SK-MEL-5 (cell line): Measurements from ENCODE around the gene AKR1D1. TPM values are rescaled to one million over a fixed set of nuclear protein-coding genes. Genes with fewer than 3 reads are reported as not detected.
"Not testable (repeated sequence)": the region's sequence is repeated elsewhere in the genome, so short reads cannot be mapped to it uniquely, and the experiment has no call there.

Source experiments
- DNase-seq: peaks from one replicate; pipeline ENCODE4 v3.0.0-alpha.2; 2016; ENCODE audit warnings: low read depth, low spot score
- in situ Hi-C: cut with HindIII; loops from 2 replicates; pipeline ENCODE4 v1.10.0; 2016; ENCODE audit warnings: low sequenced_read_pairs, high pct_unique_total_duplicates, low pct_unique_long_range_greater_than_20kb
- total RNA-seq: library from RNA; depleted of rRNA; stranded (reverse); fragments of >200 nt; shearing (Covaris generic); gene quantifications from 2 replicates; pipeline ENCODE4 v1.2.3, GENCODE V29; 2014

Gene AKR1D1
- total RNA-seq, 1 experiment from 2014 or later: 0.13 TPM

DNA sequence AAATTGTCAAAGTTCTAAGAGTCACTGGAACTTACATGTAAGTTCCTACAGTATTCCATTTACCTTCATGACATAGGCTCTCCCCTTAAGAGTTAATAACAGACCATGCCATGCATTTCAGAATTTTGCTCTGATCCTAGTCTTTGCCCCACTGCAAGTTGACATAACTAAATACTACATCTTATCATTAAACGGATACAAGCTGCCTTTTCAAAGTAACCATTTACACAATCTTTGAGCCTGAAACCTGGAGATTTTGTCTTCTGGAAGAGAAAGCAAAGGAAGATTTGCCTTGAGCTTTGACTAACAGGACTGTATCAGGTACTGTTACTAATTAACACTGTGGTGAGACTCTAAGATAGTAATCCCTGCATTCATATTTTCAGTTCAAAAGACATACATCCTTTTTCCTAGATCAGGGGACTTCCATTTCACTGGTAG is 9.3 kb upstream of the AKR1D1 start:
- no peak for DNase-seq
- in situ Hi-C loops: no loop called here

DNA sequence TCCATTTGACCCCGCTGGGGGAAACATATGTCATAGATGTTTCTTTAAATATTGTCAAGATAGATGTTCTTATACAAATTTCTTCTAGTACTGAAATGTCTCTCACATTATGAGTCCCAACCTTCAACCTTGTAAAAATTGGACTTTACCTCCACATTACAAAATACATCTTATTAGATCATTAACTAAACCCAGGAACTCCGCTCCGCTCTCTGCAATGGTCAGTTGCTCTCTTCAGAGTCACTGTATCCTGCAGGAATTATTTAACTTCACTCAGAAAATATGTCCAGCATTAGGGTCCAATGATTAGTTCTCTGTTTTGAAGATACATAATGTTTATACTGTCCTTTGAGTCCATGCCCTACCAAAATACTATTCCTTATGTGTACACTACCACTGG is 8.5 kb upstream of the AKR1D1 start:
- in situ Hi-C loops: no loop called here
- DNase-seq: no peak

DNA sequence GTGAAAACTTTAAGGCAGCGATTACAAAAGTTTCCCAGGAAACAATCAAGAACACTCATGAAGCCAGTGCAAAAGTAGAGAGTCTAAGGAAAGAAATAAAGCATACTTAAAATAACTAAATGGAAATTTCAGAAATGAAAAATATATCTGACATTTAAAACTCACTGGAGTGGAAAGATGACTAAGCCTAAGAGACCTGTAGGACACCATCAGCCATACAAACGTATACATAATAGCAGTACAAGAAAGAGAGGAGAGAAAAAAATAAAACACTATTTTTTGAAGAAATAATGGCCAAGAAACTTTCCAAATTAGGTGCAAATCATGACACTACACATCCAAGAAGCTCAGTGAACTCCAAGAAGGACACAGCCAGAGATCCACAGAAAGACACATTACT is 5.4 kb upstream of the AKR1D1 start:
- no peak for DNase-seq
- in situ Hi-C loops: no loop called here

DNA sequence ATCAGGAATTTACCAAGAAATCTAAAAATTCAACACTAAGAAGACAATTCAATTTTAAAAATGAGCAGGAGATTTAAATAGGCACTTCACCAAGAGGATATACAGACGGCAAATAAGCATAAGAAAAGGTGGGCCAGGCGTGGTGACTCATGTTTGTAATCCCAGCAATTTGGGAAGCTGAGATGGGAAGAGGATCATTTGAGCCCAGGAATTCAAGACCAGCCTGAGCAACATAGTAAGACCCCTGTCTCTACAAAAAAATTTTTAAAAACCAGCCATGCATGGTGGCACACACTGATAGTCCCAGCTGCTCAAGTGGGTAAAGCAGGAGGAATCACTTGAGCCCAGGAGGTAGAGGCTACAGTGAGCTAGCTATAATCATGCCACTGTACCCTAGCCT is 3.5 kb upstream of the AKR1D1 start:
- no peak for DNase-seq
- in situ Hi-C loops: no loop called here

DNA sequence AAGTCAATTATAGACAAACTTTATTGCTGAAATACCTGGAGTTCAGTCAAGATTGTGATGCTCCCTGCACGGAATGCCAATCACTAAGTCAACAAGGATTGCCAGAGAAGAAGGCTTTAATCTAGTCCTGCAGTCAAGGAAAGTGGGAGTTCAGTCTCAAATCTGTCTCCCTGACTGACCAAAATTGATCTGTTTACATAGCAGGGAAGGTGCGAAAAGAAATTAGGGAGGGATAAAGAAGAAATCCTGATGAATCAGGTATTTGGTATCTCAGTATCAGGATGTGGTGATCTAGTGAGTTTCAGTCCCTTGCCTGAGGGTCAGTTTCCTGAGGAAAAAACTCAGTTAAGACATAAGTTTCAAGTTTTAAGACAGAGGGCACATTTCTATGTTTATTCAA is 2.1 kb upstream of the AKR1D1 start:
- DNase-seq: no peak
- in situ Hi-C loops: no loop called here

DNA sequence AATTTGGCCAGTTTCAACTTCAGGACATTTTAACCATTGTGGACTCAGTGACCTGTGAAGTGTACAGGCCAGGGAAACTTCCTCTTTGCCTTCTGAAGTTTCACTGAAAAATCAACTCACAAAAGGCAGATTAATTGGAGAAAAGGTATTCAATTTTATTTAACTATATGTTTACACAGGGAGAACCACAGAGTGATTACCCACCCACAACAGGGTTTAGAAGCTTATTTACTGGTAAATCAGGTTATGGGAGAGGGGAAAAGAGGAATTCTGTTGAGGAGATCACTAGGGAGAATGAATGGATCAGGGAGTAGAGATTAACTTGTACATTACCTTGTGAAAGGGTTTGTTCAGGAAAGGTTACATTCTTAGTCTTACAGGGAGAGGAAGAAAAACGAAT is 1.7 kb upstream of the AKR1D1 start:
- in situ Hi-C loops: no loop called here
- no peak for DNase-seq

DNA sequence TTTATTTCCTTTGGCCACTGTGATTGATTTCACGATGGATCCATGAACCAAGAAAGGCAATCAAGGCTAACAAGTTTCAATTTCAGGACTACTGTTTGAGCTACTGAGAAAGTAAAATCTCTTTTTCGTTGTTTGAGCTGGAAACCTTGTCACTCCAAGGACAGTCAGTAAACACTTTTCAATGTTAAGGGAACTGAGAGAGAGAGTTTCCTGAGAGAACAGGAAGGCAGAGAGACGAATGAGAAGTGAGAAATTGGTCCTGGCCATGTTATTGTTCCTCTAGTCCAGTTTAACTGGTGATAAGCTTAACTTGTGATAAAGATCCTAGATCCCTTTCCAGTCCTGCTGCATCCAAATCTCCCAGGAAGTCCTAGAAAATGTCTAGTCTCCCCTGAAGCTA is 909 bp upstream of the AKR1D1 start:
- no peak for DNase-seq
- in situ Hi-C loops: no loop called here

DNA sequence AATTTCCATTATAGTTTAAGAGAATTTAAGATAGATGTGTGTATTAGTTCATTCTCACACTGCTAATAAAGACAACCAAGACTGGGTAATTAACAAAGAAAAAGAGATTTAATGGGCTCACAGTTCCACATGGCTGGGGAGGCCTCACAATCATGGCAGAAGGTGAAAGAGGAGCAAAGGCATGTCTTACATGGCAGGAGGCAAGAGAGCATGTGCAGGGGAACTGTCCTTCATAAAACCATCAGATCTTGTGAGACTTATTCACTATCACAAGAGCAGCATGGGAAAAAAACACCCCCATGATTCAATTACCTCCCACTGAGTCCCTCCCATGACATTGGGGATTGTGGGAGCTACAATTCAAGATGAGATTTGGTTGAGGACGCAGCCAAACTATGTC is 473 bp upstream of the AKR1D1 start:
- in situ Hi-C loops, DNase-seq: not testable (repeated sequence)

DNA sequence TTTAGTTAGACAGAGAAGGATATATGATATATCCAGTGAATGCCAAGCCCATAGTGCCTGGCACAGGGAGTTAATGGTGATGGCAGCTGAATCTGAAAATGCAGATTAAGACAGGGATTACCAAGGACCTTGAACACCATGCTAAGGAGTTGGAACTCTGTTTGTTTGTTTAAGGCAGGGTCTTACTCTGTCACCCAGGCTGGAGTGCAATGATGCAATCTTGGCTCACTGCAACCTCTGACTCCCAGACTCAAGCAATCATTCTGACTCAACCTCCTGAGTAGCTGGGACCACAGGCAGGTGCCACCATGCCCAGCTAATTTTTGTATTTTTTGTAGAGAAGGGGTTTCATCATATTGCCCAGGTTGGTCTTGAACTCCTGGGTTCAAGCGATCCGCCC is 1.6 kb downstream of the AKR1D1 start:
- DNase-seq: no peak

DNA sequence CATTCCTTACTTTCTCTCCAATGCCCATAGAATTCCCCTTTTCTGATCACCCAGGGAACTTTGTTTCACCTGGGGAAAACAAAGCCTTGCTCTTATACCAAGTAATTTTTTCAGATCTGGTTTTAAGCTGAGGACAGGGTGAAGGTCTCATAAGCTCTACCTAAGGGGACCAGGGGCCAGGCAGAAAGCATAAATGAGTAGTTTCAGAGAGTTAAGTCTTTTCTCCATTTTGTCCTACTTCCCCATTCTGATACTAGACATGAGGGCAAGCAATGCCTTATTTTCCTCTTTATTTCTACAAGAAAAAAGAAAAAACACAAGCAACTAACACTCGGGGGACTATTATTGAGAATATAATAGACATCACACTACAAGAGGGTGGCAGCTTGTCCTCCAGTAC is 2.9 kb downstream of the AKR1D1 start:
- in situ Hi-C loops: no loop called here
- no peak for DNase-seq

More for the DNA sequence above, 1.6 kb downstream of the AKR1D1 start:
- in situ Hi-C loops: no loop called here

DNA sequence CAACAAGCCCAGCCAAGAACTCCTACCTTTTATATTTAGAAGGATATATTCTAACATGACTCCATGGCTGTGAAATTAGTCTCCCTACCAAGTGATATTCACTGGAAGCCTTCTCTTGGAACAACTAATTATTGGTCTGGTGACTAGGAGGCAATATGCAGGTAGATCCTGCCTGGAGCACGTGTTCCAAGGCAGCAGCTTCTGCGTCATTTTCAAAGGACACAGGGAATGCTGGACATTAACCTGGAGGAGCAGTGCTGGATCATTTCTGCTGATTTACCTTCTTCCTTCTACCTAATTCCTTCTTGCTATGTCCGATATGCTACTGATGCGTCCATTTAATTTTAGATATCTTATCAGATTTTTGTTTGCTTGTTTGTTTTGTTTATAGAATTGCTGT is 5.6 kb downstream of the AKR1D1 start:
- in situ Hi-C loops: no loop called here
- DNase-seq: no peak

DNA sequence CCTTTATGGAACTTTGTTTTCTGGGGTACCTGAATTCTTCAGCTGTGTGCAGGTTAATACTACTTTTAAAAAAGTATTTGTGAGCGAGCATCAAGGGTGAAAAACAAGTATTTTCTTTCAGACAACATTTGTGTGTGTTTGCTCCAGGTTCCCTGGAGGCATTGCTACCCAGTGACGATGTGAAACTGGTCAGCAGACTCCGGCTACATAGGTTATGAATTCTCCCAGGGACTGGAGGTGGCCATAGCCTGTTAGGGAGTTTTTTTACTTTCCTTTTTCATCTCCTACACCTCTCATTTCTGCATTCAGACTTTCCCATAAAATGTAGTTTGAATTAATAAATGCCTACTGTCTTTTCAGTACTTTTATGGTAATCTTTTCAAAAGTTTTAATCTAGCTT is 7.6 kb downstream of the AKR1D1 start:
- DNase-seq: peak; percentile 75
- in situ Hi-C loops: no loop called here

DNA sequence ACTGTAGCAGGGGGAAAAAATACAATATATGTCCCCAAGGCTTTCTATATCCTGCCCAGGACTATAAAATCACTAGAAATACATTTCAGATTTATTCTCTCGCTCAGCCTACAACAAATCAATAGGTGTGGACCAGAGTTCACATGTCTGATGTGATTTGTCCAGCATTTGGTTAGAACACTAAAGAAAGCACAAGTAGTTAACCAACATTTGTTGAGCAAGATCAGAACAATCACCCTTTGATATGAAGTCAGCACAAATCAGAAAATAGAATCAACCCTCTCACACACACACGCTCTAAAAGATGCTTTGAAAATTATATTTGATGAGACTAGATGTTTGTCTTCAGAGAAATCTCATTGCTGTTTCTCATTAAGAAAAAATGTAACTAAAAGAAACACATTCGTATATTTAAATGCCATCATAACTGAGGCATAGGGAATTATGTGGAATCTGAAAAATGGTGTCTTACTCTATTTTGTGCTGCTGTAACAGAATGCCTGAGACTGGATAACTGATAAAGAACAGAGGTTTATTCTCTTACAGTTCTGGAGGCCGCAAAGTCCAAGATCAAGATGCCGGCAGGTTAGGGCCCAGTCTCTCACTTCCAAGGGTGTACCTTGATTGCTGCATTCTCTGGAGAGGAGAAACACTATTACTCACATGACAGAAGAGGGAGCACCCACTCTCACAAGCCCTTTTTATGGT is 10.5 kb downstream of the AKR1D1 start:
- in situ Hi-C loops: no loop called here
- DNase-seq: peak; percentile 43

DNA sequence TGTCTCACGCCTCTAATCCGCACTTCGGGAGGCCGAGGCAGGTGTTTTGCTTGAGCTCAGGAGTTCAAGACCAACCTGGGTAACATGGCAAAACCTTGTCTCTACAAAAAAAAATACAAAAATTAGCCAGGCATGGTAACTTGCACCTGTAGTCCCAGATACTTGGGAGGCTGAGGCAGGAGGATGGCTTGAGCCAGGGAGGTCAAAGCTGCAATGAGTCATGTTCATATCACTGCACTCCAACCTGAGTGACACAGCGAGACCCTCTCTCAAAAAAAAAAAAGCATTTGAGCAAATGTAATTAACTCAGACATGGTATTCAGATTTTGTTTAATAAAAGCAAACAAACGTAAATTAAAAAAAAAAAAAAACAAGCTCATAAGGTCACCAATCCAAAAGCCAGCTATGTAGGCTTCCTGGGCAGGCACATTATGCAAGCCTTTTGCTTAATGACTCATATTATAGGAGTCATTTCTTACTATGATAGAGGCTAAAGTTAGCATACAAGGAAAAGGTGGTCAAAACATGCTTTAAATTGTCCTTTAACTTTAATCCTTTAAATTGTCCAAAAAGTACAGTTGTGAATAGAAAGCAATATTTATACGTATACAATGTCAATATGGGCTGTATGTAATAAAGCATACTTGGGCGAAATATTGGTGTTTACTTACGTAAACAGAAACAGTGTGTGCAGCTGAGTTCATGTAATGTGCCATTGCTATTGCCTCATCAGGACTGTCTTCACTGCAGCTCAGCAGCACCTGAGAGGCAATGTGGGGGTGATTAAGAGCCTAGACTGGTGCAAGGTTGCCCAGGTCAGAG is 13.0 kb downstream of the AKR1D1 start:
- in situ Hi-C loops: no loop called here
- DNase-seq: no peak

DNA sequence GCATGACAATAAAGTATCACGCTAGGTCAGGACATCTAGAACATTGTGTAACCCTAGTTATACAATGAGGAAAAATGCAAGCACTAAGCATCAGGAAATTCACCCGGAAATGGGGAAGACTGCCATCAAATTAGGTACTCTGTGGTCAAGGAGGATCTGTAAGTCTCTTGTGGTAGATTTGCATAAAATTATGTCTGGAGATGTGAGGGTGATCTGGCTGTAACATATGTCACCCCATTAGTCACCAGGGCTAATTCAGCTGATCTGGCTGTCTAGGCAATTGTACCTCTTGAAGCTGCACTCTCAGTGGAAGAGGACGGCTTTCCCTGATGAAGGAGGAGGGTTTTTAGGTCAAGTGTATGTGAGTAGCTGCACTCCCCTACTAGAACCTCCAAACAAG is 14.8 kb downstream of the AKR1D1 start:
- in situ Hi-C loops: no loop called here
- DNase-seq: no peak

DNA sequence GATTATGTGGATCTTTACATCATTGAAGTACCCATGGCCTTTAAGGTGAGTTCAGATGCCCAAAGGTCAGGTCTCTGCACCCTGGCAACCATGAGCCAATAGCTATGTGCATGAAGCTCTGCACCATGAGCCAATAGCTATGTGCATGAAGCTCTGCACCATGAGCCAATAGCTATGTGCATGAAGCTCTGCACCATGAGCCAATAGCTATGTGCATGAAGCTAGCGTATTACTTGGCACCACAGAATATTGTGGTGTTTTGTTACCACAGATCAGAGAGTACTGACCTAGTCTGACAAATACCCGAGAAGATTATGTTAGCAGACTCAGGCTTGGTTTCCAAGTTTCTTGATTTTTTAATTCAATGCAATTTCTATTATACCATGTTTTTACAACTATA is 15.6 kb downstream of the AKR1D1 start:
- DNase-seq, in situ Hi-C loops: not testable (repeated sequence)

DNA sequence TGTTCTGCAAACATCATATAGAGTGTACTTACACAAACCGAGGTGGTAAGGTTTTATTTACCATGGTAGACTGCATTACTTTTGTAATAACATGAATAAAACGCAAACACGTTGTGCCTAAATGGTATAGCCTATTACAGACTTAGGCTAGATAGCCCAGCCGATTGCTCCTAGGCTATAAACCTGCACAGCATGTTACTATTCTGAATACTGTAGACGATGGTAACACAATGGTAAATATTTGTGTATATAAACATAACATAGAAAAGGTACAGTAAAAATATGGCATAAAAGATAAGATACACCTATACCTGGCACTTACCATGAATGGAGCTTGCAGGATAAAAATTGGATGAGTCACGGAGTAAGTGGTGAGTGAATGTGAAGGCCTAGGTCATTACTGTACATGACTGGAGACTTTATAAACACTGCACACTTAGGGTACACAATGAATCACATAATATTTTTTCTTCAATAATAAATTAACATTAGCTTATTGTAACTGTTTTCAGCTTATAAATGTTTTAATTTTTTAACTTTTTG is 16.3 kb downstream of the AKR1D1 start:
- no peak for DNase-seq
- in situ Hi-C loops: no loop called here

DNA sequence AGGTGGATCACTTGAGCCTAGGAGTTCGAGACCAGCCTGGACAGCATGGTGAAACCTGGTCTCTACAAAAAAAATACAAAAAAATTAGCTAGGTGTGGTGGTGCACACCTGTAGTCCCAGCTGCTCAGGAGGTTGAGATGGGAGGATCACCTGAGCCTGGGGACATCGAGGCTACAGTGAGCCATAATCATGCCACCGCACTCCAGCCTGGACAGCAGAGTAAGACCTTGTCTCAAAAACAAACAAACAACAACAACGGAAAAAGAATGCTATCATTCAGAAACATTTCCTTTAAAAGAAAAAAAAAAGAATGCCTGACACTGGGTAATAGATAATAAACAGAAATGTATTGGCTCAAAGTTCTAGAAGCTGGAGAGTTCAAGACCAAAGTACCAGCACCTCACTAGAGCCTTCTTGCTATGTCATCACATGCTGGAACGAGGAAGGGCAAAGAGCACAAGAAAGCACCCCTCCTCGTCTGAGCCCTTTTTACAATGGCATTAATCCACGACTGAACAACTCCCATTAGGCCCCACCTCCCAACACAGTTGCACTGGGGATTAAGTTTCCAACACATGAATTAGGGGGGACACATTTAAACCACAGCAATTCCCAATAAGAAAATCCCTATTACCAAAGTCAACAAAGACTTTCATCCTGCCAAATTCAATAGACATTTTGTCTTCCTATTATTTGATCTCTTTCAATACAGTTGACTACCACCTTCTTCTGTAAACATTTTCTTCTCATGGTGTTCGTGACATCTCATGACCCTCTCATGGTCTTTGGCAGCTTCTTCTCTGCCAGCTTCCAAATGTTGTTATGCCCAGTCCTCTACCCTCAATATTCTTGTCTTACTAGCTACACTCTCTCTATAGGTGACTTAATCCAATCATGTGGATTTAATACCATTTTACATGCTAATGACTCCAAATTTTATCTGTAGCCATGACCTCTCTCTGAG is 20.0 kb downstream of the AKR1D1 start:
- DNase-seq: no peak
- in situ Hi-C loops: no loop called here
